GM18517 (cell line): ENCODE measurements around the gene CEP72.
"Not testable (repeated sequence)": the region's sequence is repeated elsewhere in the genome, so short reads cannot be mapped to it uniquely, and the experiment has no call there.

Experiments
- ATAC-seq: cut with Tn5 transposase; IDR thresholded peaks from one replicate; pipeline ENCODE4 v1.9.1; 2021; ENCODE audit warnings: mild to moderate bottlenecking, moderate library complexity; ENCODE audit not compliant: unreplicated experiment

The CEP72 gene

DNA sequence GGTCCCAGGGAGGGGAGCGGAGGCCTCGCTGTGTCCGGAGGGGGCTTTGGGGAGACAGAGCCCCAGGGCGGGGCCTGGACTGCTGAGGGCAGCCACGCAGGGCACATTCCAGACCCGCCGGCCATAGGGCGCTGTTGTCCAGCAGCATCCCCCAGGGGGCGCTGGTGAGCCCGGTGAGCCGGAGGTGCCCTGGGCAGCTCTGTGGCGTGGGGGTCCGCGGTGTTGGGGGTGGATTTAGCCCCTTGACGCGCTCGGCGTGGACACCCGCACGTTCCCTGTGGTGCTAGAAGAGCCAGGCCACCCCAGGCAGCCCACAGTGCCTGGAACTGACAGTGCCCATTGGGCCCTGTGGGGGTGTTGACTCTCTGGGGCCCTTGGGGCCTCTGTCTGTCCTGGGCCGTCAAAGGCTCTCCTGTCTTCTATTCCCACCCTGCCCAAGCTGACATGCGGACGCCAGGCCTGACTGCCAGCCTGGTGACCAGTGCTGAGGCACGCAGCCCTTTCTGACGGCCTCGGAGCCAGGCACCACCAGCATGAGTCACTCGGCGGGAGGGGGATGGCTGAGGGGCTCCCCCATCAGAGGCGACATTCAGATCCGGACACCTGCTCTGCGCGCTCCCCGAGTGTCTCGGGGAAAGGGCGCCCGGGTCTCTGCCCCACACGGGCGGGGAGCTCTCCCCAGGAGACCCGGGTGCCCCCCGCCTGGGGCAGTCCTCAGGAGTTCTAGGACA is 57.1 kb downstream of the CEP72 start:
- no peak for ATAC-seq

DNA sequence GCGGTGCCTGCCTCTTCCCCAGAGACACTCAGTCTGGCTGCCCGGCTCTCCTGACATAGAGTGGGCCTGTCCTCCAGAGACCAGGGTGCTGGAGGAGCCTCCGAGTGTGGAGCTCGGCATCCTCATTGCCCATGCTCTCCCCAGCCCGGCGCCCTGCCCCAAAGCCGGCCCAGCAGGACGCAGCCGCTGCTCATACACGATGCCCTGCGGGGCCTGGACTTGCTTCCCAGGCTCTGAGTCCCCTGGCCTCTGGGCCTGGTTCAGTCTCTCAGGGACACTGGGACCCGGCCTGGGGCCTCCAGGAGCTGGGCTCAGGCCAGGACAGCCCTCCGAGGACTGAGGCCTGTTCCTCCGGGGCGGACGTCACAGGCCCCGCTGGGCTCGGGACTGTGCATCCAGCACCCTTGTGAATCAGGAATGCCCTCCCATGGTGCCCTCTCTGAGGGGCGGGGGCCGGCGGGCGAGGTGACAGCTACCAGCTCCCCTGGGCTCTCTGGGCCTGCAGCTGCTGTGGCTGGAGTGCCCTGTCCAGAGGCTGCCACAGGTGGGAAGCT is 57.8 kb downstream of the CEP72 start:
- no peak for ATAC-seq

DNA sequence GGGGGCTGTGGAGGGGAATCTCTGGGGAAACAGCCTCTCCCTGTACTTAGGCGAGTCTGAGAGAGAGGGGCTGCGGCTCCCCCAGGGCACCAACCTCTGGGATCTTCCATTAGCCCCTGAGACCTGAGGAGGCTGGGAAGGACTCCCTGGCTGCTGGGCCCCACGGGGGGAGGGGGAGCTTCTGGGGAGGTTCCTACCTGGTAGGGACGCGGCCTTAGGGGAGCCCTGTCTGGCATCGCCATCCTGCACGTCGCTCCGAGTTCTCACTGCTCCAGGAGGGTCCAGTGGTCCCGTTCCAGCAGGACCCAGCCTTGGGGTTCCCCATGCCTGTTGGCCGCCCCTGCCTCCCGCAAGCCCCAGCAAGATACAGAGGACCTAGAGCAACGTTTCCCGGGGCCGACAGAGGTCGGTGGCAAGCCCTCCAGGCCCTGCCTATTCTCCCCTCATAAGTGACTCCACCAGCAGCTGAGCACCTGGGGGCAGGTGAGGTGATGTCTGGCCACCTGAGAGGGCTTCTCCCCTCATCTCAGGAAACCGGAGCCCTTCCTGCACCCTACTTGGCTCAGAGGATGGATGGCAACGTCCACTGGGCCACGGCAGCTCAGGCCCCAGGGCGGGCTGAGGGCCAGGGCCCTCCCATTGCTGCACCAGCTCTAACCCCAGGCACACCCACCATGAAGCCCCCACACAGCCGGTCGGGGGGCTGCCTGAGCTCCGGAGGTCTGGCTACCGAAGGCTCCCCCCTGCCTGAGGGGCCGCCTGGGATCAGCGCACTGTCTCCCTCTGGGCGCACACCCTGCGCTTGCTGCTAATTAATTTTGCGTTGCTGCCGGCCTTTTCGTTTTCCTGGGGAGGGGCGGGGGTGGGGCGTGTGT is 58.5 kb downstream of the CEP72 start:
- no peak for ATAC-seq

DNA sequence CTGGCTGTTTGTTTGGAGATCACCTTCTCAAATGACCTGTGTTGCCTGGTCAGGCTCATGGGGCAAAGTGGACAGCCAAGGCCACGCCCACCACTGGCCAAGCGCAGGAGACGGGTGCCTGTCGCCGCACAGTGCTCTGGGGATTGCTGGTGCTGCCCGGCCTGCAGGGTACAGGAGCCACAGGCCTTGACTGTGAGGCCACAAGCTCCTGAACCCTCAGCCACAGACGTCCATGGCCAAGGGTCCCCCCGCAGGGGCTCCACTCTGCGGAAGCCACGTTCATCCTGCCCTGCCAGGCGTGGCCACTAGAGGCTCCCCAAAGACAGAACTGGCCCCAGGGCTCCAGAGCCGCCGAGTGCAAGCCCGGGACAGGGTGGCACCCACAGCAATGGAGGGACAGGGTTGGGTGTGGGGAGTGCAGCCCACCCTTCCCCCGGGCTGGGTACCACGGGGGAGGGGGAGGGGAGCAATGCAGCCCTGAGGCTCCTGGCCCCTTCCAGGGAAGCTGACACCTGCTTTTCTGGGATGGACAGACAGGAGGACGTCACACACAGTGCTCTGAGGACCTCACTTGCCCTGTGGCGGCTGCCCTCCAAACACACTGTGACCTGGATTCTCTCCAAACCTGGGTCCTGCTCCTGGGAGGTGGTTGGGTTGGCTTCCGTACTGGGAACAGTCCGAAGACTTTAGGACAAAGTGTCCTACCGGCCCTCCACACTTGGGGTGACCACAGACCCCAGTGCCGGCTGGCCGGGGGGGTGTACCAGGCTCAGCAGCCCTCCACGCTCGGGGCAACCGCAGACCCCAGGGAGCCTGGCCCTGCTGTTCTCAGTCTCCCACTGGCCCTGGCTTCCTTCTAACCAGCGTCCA is 59.6 kb downstream of the CEP72 start:
- ATAC-seq: peak; percentile 61

DNA sequence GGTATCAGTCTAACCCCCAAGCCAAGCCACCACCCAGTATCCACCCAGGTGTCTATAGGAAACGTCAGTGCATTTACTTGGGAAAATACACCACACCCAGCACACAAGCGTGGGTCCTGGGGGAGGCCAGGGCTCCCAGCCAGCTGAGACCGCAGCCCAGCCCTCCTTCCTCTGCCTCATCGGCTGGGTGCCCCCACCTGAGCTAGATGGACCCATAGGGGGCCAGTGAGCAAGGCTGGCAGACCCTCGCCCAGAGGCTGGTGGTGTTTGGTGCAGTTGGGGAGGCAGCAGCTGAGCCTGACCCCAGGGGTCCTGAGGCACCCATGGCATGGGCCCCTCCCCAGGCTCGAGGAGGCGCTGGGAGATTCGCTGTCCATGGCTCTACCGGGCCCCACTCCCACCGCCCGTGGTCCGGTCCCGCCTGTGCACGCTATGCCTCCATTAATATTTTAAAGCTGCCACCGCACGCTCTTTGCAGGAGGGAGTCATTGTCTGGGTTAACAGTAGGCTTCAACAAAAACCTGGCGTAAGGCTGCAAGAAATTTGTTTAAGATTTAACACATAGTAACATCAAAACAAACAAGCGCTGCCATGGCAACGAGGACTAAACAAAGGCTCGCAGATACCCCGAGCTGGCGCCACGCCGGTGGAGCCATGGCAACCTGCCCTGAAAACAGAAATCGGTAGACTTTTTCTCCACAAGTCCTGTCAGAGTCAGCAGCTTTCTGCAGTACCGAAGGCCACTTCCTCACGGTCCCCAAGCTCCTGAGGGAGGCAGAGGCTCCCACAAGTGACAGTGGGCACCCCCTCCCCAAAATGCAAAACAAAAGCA is 60.4 kb downstream of the CEP72 start:
- no peak for ATAC-seq

DNA sequence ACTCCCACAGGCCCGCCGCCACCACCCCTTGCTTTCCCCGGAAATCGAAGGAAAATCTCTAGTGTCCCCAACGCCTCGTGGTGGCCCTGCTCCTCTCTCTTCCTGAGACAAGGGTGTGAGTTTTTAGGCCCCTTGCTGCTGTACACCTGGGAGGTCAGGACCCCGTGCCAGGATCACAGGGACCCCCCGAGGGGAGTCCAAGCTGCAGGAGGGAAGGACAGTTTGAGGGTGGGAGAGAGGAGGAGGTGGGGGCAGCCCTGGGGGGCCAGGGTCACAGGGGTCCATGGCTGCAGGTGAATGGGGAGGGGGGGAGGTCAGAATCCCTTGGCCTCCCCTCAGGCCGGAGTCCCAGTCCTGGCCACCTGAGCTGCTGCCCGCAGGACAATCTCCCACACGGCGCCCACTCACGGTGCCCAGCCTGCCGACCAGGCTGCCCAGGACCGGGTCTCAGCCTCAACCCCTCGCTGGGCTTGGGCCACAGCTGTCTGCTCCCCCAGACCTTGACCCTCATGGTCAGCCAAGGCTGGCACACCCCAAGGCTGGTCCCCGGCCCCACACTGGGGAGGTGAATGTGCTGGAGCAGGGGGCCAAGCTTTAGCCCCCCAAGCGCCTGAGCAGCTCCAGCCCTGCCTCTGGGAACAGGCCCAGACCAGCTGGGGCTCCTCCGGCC is 61.2 kb downstream of the CEP72 start:
- ATAC-seq: no peak

DNA sequence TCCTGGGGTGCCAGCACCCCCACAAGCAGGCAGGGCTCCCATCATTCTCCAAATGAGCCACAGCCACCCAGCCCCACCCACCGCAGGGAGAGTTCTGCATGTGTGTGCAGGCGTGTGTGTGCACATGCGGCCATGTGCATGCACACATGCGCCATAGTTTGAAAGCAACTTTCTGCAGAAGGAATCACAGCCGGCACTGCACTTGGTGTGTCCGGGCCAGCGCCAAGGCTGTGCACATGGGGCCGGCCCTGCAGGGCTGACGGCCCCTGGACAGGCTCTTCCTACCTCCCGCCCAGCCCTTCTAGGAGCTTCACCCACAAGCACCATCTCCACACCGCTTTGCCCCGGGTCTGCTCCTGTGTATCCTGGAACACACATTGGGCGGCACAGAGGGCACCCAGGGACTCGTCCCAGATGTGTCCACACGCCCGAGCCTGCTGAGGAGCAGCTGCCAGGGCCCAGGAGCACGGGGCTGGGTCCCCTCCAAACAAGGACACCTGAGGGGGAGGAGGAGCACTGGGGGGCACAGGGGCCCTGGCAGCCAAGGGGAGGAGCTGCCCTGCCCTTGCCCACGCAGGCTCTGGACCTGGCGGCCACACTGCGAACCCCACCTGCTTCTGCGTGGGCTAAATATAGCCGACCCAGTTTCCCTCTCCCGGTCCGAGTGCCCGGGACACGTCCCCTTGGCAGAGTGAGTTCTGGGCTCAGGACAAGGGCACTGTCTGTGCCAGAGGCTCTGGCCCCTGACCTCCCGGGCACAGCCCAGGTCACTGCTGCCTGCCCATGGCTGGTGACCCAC is 61.9 kb downstream of the CEP72 start:
- no peak for ATAC-seq

DNA sequence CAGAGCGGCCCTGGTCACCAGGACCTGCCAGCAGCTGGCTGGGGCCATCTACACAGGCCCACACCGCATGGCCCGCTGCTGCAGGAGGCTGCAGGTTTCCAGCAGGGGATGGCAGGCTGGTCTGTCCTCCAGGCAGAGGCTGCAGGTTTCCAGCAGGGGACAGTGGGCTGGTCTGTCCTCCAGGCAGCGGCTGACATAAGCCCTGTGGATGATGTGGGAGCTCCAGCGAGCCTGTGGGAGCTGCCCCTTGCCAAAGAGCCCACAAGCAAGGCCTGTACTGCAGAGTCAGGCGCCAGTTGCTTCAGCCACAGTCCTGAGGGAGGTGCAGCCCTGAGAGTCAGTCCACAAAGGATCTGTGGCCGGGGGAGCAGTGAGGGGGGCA is 62.5 kb downstream of the CEP72 start:
- no peak for ATAC-seq

DNA sequence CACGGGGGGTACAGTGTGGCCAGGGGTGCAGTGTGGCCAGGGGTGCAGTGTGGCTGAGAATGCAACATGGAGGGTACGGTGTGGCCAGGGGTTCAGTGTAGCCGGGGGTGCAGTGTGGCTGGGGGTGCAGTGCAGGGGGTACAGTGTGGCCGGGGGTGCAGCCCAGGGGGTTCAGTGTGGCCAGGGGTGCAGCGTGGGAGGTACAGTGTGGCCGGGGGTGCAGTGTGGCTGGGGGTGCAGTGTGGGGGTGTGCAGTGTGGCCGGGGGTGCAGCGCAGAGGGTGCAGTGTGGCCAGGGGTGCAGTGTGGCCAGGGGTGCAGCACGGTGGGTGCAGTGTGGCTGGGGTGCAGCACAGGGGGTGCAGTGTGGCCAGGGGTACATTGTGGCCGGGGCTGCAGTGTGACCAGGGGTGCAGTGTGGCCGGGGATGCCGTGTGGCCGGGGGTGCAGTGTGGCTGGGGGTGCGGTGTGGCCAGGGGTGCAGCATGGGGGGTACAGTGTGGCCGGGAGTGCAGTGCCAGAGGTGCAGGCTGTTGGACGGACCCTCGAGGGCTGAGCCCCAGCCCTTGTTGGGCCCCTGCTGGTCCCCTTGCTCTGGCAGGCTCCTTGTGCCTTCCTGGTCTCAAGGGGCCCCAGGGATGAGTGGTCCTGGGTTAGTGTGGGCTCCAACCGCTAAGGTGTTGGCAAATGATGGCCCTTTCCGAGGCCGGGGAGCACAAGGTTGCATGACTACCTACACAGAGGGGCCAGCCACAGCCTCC is 63.2 kb downstream of the CEP72 start:
- ATAC-seq: no peak

DNA sequence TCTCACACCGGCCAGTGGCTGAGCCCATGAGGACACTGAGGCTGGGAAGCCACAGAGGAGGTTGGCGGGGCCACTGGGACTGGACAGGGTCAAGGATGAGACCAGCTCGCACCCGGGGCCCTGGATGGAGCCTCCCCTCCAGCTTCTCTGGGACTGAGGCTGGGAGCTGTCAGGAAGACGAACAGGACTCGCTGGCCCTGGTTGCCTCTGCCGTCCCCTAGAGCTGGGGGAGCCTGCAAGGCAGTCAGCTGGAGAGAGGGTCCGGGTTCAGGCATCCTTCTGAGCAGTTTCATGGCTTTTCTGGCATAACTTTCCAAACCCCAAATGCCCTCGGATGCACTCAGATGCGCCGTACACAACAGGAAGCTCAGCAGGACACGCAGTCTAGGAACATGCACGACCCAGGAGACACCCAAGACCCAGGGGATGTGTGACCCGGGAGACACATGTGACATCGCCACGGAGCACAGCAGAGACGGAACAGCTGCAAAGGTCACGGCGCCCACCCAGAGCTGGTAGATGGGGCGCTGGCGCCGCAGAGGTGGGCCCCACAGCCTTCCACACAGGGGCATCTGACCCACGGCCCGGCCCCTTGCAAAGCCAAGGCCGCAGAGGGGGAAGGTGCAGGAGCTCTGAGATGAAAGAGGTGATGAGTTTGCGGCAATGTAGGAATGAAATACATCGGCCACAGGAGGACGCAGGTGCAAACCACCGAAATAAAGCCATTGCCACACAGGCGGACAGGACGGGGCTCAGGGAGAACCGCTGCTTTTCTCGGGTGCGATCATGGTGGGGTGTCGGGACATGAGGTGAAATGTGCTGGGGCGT is 63.9 kb downstream of the CEP72 start:
- ATAC-seq: no peak

DNA sequence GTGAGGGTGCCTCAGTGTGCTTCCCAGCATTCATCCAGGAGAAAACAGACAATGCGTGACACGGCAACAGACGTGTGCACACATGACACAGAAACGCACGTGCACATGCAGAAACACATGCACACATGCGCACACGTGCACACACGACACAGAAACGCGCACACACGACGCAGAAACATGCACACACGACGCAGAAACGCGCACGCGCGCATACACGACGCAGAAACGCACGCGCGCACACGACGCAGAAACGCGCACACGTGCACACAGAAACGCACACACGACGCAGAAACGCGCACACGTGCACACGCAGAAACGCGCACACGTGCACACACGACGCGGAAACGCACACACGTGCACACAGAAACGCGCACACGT is 64.5 kb downstream of the CEP72 start:
- no peak for ATAC-seq

DNA sequence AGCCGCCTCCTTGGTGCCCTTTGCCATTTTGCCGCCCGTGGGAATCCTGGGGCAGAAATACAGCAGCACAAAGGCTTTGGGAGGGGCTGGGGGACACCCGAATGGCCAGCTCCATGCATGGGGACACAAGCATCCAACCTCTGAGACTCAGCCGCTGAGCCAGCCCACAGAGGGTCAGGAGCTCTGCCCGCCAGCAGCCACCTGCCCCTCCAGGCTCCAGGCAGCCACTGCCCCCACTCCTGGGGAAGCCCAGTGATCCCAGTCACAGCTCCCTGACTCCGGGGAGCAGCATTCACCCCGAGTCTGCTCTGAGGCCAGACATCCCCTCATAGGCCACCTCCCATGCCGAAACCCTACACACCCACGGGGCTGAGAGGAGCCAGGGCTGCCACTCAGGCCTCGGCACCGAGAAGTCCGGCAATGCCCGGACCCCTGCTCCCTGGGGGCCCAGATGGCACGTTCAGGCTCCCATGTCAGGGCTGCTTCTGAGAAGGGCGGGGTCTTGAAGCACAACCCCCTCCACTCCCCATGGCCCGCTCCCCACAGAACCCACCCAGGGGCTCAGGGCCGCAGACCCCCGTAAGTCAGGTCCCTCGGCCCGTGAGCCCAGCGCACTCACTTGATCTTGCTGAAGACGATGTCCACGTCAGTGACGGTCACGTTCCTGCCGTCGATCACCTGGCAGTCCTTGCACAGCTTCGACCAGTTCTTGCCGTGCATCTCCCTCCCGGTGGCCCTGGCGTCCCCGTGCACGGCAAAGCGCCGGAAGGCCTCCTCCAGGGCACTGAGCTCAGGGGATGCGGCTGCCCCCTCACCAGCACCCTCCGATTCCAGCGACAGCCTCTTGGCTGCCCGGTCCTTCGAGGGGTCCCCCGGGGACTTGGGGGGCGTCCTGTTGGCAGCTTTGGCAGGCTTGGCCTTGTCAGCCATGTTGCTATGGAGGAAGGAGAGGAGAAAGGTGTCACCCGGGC is 65.3 kb downstream of the CEP72 start:
- ATAC-seq: no peak

DNA sequence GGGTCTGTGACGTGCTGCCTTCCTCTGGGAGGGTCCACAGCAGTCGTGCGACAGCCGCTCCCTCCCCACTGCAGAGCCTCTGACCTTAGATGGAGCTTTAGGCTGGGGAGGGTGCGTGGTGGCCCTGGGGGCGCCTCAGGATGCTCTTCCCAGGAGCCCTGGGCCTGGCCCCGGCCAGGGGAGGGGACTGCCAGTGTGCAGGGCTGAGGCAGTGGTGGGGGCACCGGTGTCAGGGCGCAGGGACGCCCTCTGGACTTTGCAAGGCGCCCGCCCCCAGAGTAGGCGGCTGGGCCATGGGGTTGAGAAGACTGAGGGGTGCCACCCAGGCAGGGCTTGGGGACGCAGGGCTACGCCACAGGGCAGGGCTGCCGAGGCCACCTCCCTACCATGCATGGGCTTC is 66.4 kb downstream of the CEP72 start:
- not testable (repeated sequence) for ATAC-seq

DNA sequence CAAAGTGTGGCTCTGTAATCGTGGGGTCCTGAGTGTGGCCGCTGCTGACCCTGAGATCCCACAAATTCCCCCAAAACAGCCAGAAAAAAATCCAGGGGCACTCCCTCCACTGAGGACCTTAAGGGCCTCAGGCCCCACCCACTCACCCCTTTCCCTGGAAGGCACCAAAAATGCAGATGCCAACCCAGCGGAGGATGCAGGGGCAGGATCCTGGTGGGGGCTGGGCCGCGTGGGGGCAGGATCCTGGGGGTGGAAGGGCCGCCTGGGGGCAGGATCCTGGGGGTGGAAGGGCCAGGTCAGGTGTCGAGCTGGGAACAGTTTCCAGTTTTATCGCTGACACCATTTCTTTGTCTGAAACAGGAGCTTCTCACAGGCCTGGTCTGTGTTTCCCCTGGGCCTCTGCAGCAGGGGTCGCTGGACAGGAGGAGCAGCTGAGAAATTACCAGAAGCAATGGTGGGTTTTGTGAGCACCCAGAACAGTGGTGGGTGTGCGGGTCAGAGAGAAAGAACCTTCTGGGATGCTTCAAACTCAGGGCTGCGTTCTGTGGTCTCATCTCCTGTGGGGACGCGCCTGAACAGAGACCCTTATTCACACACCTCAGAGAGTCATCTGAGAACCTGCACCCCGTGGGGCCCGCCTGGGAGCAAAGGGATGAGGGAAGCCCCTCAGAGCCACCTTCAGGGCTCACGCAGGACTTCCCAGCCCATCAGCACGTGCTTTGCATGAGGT is 67.2 kb downstream of the CEP72 start:
- ATAC-seq: not testable (repeated sequence)

DNA sequence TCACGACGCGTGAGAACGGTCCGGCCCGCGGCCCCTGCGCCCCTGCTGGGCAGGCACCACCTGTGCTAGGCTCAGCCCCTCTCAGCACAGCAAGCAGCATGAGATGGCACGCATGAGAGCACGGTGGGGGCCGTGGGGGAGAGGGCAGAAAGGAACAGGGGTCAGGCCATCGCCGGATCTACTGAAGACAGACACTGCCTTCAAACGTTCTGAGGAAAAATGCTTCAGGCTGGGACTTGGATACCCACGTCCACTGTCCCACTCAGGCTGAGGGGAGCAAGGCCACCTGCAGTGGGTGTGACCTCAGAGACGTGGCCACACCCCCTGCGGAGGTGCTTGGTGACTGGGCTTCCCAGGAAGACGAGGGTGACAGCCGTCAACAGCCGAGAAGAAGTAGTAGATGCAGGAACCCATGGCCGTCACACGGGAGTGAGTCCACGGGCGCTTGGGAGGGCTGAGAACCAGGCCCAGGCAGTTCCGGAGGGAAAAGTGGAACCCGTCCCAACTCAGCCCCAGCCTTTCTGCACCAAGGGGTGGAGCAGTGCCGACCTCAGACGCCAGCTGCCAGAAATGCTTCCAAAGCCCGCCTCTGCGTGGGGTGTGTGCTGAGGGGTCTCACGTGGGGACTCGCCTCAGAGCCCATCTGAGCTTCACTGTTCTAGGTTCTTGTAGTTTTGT is 68.1 kb downstream of the CEP72 start:
- not testable (repeated sequence) for ATAC-seq
